ENCODE results near the gene PASK. TPM values are rescaled to one million over a fixed set of nuclear protein-coding genes. Genes with fewer than 3 reads are reported as not detected.

Gene PASK
- total and polyA plus RNA-seq, 2 donors from 2014 or later: 3.1 to 26.0 TPM

- DNase-seq (no peak), FAIRE-seq (no peak)
- TF ChIP-seq, protein P1, sequence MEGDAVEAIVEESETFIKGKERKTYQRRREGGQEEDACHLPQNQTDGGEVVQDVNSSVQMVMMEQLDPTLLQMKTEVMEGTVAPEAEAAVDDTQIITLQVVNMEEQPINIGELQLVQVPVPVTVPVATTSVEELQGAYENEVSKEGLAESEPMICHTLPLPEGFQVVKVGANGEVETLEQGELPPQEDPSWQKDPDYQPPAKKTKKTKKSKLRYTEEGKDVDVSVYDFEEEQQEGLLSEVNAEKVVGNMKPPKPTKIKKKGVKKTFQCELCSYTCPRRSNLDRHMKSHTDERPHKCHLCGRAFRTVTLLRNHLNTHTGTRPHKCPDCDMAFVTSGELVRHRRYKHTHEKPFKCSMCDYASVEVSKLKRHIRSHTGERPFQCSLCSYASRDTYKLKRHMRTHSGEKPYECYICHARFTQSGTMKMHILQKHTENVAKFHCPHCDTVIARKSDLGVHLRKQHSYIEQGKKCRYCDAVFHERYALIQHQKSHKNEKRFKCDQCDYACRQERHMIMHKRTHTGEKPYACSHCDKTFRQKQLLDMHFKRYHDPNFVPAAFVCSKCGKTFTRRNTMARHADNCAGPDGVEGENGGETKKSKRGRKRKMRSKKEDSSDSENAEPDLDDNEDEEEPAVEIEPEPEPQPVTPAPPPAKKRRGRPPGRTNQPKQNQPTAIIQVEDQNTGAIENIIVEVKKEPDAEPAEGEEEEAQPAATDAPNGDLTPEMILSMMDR (IDR thresholded peaks at IDR 0.05; ENCODE audit: borderline replicate concordance, extremely low read depth, insufficient read depth): no peak
- intact Hi-C loops (cut with DNase I): no loop called here
- no peaks in the 10 kb centered on the region for H3K9me3 ChIP-seq (ENCODE audit: control insufficient read depth in 2 of 3, insufficient read depth in 1 of 3, low read length in 3 of 3)
- no peaks in the 10 kb centered on the region for H3K4me1 ChIP-seq (ENCODE audit: control insufficient read depth in 2 of 3, insufficient read depth in 2 of 3, low read depth in 1 of 3, low read length in 3 of 3)
- no peak overlapping the region for H3K4me3 ChIP-seq (ENCODE audit: low read length in 3 of 3)
- no peak overlapping the region for H3K27ac ChIP-seq (ENCODE audit: low read depth in 2 of 2, low read length in 2 of 2)
- no peak overlapping the region for H3K9ac ChIP-seq (ENCODE audit: low read length in 3 of 3)
- no peaks in the 10 kb centered on the region for H3K36me3 ChIP-seq (ENCODE audit: control insufficient read depth in 2 of 3, insufficient read depth in 3 of 3, low read length in 3 of 3)
- H3K27me3 ChIP-seq (ENCODE audit: control insufficient read depth, insufficient read depth, low read length): no peaks in the 10 kb centered on the region
Observed at GRCh38 chr2:241120440-241120839, 28.8 kb downstream of the PASK start.

DNA sequence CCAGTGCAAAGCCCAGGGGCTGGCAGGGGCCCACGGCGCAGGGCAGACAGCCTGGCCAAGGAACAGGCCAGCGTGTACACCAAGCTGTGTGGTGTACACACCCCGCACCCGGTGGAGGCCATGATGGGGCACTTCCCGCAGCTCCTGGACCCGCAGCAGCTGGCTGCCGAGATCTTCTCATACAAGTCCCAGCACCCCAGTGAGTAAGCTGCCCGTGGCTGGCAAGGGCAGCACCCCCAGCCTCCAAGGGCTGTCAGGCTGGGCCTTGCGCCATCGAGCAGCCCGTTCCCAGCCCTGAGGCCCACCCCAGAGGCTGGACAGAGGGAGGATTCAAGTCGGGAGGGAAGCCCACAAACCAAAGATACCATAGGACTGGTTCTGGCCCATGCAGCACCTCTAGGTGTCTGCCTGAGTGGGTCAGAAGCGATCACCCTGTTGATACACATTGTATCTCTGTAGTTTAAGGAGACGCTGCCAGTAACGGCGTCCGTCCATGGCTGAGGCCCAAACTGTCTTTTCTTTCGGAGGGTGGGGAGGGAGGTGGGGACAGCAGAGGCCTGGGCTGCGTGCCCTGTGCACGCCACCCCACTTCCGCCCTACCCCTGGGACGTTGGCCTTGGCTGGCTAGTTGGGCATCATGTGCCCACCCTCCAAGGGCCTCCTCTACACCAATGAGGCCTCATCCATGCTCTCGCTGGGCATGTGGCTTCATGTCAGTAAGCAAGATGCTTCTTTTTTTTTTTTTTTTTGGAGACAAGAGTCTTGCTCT is 30.4 kb downstream of the PASK start:
- no peaks in the 10 kb centered on the region for H3K27me3 ChIP-seq (ENCODE audit: control insufficient read depth, insufficient read depth, low read length)
- no peaks in the 10 kb centered on the region for H3K4me1 ChIP-seq (ENCODE audit: control insufficient read depth in 2 of 3, insufficient read depth in 2 of 3, low read depth in 1 of 3, low read length in 3 of 3)
- no peak overlapping the region for H3K4me3 ChIP-seq (ENCODE audit: low read length in 3 of 3)
- no peak overlapping the region for H3K9ac ChIP-seq (ENCODE audit: low read length in 3 of 3)
- FAIRE-seq (no peak), DNase-seq (peak in 1 of 5 donors; percentile 59)
- TF ChIP-seq, protein P1 (IDR thresholded peaks at IDR 0.05; ENCODE audit: borderline replicate concordance, extremely low read depth, insufficient read depth): no peak
- no peak overlapping the region for H3K27ac ChIP-seq (ENCODE audit: low read depth in 2 of 2, low read length in 2 of 2)
- no peaks in the 10 kb centered on the region for H3K36me3 ChIP-seq (ENCODE audit: control insufficient read depth in 2 of 3, insufficient read depth in 3 of 3, low read length in 3 of 3)
- intact Hi-C loops (cut with DNase I): no loop called here
- H3K9me3 ChIP-seq (ENCODE audit: control insufficient read depth in 2 of 3, insufficient read depth in 1 of 3, low read length in 3 of 3): no peaks in the 10 kb centered on the region

- TF ChIP-seq, protein P1 (IDR thresholded peaks at IDR 0.05; ENCODE audit: borderline replicate concordance, extremely low read depth, insufficient read depth): no peak
- intact Hi-C loops (cut with DNase I): no loop called here
- Histone ChIP-seq H3K36me3 (ENCODE audit: control insufficient read depth in 2 of 3, insufficient read depth in 3 of 3, low read length in 3 of 3) (peaks cover 0 to 3% (median 0%) of the 10 kb centered on the region in 3 donors), H3K4me3 (ENCODE audit: low read length in 3 of 3) (no peak overlapping the region), H3K27me3 (ENCODE audit: control insufficient read depth, insufficient read depth, low read length) (no peaks in the 10 kb centered on the region), H3K9me3 (ENCODE audit: control insufficient read depth in 2 of 3, insufficient read depth in 1 of 3, low read length in 3 of 3) (no peaks in the 10 kb centered on the region), H3K4me1 (ENCODE audit: control insufficient read depth in 2 of 3, insufficient read depth in 2 of 3, low read depth in 1 of 3, low read length in 3 of 3) (no peaks in the 10 kb centered on the region), H3K27ac (ENCODE audit: low read depth in 2 of 2, low read length in 2 of 2) (no peak overlapping the region), H3K9ac (ENCODE audit: low read length in 3 of 3) (no peak overlapping the region)
- DNase-seq: peak in 1 of 5 donors; percentile 66
- FAIRE-seq: no peak
Observed at GRCh38 chr2:241116606-241117560, 32.4 kb downstream of the PASK start.

Data from kidney (tissue), 14 donors.